ENCODE measurements around the gene ZNF581. TPM values are rescaled to one million over a fixed set of nuclear protein-coding genes. Genes with fewer than 3 reads are reported as not detected.
A peak's percentile ranks its signal among the peaks of the same experiment; 100 is the strongest.

Gene ZNF581
- total and polyA plus RNA-seq, 7 donors = 10.2 to 18.6 (median 14.5) TPM

DNA sequence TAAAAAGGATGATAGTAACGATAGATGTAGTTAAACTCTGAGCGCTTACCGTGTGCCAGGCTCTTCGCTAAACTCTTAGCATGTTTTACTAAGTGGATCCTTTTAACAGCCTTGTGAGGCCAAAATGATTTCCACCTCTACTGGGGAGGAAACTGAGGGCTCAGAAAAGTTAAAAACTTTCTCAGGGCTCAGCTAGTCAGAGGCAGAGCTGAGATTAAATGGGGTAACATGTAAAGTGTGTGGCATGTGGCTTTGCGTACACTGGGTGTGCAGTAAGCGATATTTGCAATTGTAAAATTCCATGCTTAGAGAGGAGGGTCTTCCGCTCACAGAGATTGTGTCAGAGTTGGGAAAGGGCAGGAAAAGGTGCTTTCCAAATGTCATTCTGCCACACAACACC is 13.1 kb downstream of the ZNF581 start:
- Histone ChIP-seq H3K27me3 (ENCODE audit: insufficient read depth in 3 of 3, low read length in 2 of 3) (no peaks in the 10 kb centered on the region), H3K9me3 (no peaks in the 10 kb centered on the region), H3K4me3 (peak overlapping the region; percentile 71), H3K27ac (no peak overlapping the region), H3K4me1 (peaks cover 40% of the 10 kb centered on the region), H3K36me3 (ENCODE audit: insufficient read depth in 1 of 2, low read depth in 1 of 2) (peaks cover 0 to 23% of the 10 kb centered on the region in 2 donors)
- intact Hi-C loops (cut with DNase I) = loop anchor here (2.0 to 10.0 kb wide), 2 partner anchors 14 to 272 kb away; partner anchors contain the start of genes RPL28 (in 1 of the 2) and TMEM238 (in 1 of the 2)
- TF ChIP-seq, protein P1, sequence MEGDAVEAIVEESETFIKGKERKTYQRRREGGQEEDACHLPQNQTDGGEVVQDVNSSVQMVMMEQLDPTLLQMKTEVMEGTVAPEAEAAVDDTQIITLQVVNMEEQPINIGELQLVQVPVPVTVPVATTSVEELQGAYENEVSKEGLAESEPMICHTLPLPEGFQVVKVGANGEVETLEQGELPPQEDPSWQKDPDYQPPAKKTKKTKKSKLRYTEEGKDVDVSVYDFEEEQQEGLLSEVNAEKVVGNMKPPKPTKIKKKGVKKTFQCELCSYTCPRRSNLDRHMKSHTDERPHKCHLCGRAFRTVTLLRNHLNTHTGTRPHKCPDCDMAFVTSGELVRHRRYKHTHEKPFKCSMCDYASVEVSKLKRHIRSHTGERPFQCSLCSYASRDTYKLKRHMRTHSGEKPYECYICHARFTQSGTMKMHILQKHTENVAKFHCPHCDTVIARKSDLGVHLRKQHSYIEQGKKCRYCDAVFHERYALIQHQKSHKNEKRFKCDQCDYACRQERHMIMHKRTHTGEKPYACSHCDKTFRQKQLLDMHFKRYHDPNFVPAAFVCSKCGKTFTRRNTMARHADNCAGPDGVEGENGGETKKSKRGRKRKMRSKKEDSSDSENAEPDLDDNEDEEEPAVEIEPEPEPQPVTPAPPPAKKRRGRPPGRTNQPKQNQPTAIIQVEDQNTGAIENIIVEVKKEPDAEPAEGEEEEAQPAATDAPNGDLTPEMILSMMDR (IDR thresholded peaks at IDR 0.05) = no peak
- 57 to 65% (median 59%) methylated on average over 7 of the region's 7 CpGs for WGBS, 3 donors
- no peak for ATAC-seq
- no peak for DNase-seq

DNA sequence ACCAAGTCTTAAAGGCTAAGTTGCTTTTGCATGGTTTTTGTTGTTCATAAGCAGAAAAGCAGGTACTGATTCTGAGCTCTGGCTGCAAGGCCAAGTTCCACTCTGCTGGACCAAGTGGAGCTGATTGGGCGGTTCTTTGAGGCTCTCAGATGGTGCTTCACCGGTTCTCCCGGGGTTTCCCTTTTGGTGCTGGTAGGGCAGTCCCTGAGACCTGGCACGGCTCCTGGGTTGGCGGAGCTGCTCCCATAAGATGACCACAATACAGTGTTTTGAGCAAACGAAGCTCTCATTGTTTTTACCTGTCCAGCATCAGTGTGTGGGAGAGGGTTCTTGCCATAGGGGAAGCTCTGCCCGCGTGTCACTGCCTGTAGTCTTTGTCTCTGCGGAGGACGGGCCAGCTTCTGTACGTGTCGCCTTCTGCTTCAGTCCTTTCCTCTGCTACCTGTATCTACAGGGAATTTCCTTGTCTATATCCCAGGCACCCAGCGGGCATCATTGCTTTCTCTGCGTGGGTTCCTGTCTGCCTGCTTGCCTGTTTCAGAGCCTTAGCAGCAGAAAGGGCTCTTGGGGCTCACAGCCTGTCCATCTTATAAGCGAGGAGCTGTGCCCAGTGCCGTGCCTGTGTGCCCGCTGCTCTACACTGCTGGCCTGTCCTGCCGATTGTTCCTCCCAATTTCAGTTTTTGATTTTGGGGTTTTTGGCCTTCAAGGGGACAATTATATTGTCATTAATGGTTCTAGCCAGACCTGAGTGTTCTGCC is 13.7 kb downstream of the ZNF581 start:
- intact Hi-C loops (cut with DNase I) = loop anchor here (2.0 to 10.0 kb wide), 2 partner anchors 14 to 272 kb away; partner anchors contain the start of genes RPL28 (in 1 of the 2) and TMEM238 (in 1 of the 2)
- DNase-seq (no peak), ATAC-seq (no peak)
- no peak overlapping the region for H3K27ac ChIP-seq
- no peaks in the 10 kb centered on the region for H3K27me3 ChIP-seq (ENCODE audit: insufficient read depth in 3 of 3, low read length in 2 of 3)
- 43 to 56% (median 47%) methylated on average over 18 of the region's 18 CpGs for WGBS, 3 donors
- H3K9me3 ChIP-seq = no peaks in the 10 kb centered on the region
- H3K4me3 ChIP-seq = peak overlapping the region; percentile 71
- peaks cover 40% of the 10 kb centered on the region for H3K4me1 ChIP-seq
- TF ChIP-seq, protein P1 (IDR thresholded peaks at IDR 0.05) = no peak
- peaks cover 2 to 29% of the 10 kb centered on the region in 2 donors for H3K36me3 ChIP-seq (ENCODE audit: insufficient read depth in 1 of 2, low read depth in 1 of 2)

DNA sequence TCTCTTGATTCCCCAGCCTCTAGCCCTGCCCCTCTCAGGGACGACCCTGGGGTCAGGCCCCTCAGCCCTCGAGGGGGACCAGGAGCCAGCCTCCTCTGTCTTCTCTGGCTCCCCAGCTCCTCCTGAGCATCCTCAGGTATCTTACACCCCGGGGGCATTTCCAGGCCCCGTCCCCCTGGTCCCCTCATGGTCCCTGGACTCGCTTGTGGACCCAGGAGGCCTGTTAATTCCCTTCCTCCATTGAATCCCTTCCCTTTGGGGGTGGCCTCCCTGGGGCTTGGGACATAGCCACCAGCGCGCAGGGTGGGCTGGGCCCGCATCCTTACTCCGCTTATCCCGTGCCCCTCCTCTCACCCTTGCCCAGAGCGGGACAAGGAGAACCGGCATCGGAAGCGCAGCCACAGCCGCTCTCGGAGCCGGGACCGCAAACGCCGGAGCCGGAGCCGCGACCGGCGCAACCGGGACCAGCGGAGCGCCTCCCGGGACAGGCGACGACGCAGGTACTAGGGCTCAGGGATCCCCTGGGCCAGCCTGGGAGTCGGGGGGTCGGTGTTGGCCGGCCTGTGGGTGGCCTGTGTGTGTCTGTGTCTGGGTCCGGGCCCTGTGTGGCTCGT is 15.5 kb downstream of the ZNF581 start:
- H3K27me3 ChIP-seq (ENCODE audit: insufficient read depth in 3 of 3, low read length in 2 of 3) = no peaks in the 10 kb centered on the region
- DNase-seq = peak in 1 of 2 donors; percentile 39
- ATAC-seq = no peak
- intact Hi-C loops (cut with DNase I) = loop anchor here in 1 of 2 donors (10.0 kb wide), 1 partner anchor 274 kb away; the partner anchor contains the start of genes RPL28 and TMEM238
- peak overlapping the region; percentile 30 for H3K27ac ChIP-seq
- H3K36me3 ChIP-seq (ENCODE audit: insufficient read depth in 1 of 2, low read depth in 1 of 2) = peaks cover 6 to 45% of the 10 kb centered on the region in 2 donors
- H3K4me1 ChIP-seq = peaks cover 35% of the 10 kb centered on the region
- 89% methylated on average over 36 to 37 of the region's 37 CpGs for WGBS, 3 donors
- TF ChIP-seq, protein P1 (IDR thresholded peaks at IDR 0.05) = no peak
- H3K4me3 ChIP-seq = no peak overlapping the region
- no peaks in the 10 kb centered on the region for H3K9me3 ChIP-seq

DNA sequence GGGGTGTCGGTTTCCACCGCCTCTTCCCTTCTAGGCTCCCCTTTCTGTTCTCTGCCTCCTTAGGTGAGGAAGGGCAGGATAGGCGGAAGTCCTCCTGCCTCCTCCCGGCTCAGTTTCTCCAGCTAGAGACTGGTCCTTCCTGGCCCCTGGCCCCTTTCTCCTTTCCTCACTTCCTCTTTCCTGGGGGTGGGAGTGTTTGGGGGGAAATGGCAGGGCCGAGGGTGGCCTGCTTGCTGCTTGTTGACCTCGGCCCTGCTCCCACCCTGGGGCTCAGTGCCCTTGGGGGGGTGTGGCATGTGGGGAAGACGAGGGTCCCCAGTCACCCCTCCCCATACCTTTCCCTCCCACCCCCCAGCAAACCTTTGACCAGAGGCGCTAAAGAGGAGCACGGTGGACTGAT is 16.4 kb downstream of the ZNF581 start:
- WGBS, 3 donors = 68 to 76% (median 69%) methylated on average over 9 of the region's 9 CpGs
- no peak for ATAC-seq
- H3K36me3 ChIP-seq (ENCODE audit: insufficient read depth in 1 of 2, low read depth in 1 of 2) = peaks cover 9 to 54% of the 10 kb centered on the region in 2 donors
- H3K27me3 ChIP-seq (ENCODE audit: insufficient read depth in 3 of 3, low read length in 2 of 3) = no peaks in the 10 kb centered on the region
- no peak overlapping the region for H3K4me3 ChIP-seq
- no peaks in the 10 kb centered on the region for H3K9me3 ChIP-seq
- intact Hi-C loops (cut with DNase I) = loop anchor here in 1 of 2 donors (10.0 kb wide), 1 partner anchor 275 kb away; the partner anchor contains the start of genes RPL28 and TMEM238
- peaks cover 35% of the 10 kb centered on the region for H3K4me1 ChIP-seq
- no peak overlapping the region for H3K27ac ChIP-seq
- TF ChIP-seq, protein P1 (IDR thresholded peaks at IDR 0.05) = no peak
- DNase-seq = peak in 1 of 2 donors; percentile 43
